Measurements from ENCODE around the gene B3GNT7.

Gene B3GNT7

DNA sequence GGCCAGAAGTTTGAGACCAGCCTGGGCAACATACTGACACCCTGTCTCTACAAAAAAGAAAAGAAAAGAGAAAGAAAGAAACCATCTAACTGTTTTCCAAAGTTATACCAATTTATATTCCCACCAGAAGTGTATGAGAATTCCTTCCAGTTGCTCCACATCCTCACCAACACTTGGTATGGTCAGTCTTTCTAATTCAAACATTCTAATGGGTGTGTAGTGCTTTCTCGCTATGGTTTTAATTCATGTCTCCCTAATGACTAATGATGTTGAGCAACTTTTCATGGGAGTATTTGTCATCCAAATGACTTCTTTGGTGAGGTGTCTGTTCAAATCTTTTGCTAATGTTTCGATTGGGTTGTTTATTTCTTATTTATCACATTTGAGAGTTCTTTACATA, 10.5 kb upstream of the B3GNT7 start:
- no peak overlapping the region for H3K27ac ChIP-seq (ENCODE audit: low read depth, low read length, poor library complexity, severe bottlenecking)
- H3K9ac ChIP-seq (ENCODE audit: low read length) = no peak overlapping the region
- H3K4me3 ChIP-seq (ENCODE audit: low read depth, low read length, poor library complexity, severe bottlenecking) = no peak overlapping the region
- no peak overlapping the region for H2AFZ ChIP-seq (ENCODE audit: low read length)
- peaks cover 3% of the 10 kb centered on the region; the same call in 1 of the 2 replicates for H3K9me3 ChIP-seq (ENCODE audit: low read length)
- H3K36me3 ChIP-seq (ENCODE audit: insufficient read depth, low read length) = no peaks in the 10 kb centered on the region
- H4K20me1 ChIP-seq (ENCODE audit: insufficient read depth, low read length) = no peaks in the 10 kb centered on the region
- H3K4me1 ChIP-seq (ENCODE audit: insufficient read depth, low read length, severe bottlenecking) = no peaks in the 10 kb centered on the region
- TF ChIP-seq, protein P1, sequence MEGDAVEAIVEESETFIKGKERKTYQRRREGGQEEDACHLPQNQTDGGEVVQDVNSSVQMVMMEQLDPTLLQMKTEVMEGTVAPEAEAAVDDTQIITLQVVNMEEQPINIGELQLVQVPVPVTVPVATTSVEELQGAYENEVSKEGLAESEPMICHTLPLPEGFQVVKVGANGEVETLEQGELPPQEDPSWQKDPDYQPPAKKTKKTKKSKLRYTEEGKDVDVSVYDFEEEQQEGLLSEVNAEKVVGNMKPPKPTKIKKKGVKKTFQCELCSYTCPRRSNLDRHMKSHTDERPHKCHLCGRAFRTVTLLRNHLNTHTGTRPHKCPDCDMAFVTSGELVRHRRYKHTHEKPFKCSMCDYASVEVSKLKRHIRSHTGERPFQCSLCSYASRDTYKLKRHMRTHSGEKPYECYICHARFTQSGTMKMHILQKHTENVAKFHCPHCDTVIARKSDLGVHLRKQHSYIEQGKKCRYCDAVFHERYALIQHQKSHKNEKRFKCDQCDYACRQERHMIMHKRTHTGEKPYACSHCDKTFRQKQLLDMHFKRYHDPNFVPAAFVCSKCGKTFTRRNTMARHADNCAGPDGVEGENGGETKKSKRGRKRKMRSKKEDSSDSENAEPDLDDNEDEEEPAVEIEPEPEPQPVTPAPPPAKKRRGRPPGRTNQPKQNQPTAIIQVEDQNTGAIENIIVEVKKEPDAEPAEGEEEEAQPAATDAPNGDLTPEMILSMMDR (IDR thresholded peaks at IDR 0.05; ENCODE audit: low read length) = no peak
- no peak for TF ChIP-seq EZH2 (IDR thresholded peaks at IDR 0.05; ENCODE audit: borderline replicate concordance, low read length)
- peaks cover 16% of the 10 kb centered on the region; the same call in 1 of the 2 replicates for H3K27me3 ChIP-seq (ENCODE audit: insufficient read depth, low read length)
- no peak overlapping the region for H3K4me2 ChIP-seq (ENCODE audit: low read length)
- no peaks in the 10 kb centered on the region for H3F3A ChIP-seq (ENCODE audit: insufficient read depth, low read length)
- no peaks in the 10 kb centered on the region for H3K9me2 ChIP-seq (ENCODE audit: low read depth, low read length)
- no peaks in the 10 kb centered on the region for H3K79me2 ChIP-seq (ENCODE audit: insufficient read depth, low read length)

DNA sequence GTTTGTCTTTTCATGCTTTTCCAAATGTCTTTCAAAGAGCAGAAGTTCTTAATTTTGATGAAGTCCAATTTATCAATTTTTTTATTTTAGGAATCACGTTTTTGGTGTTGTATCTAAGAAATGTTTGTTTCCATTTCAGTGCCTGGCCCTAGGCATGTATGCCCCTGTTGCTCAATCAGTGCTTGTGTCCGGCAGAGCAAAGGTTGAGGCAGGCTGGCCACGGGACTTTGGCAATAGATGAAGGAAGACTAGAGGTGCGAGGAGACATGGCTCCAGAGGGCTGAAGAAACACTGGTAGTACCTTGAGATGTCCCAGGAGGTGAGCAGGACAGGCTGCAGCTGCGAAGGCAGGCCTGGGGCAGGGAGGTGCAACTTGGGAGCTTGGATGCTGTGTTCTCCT, 10.1 kb upstream of the B3GNT7 start:
- Histone ChIP-seq H3F3A (ENCODE audit: insufficient read depth, low read length) (no peaks in the 10 kb centered on the region), H4K20me1 (ENCODE audit: insufficient read depth, low read length) (no peaks in the 10 kb centered on the region), H3K36me3 (ENCODE audit: insufficient read depth, low read length) (no peaks in the 10 kb centered on the region), H2AFZ (ENCODE audit: low read length) (no peak overlapping the region), H3K4me2 (ENCODE audit: low read length) (no peak overlapping the region), H3K4me3 (ENCODE audit: low read depth, low read length, poor library complexity, severe bottlenecking) (no peak overlapping the region), H3K4me1 (ENCODE audit: insufficient read depth, low read length, severe bottlenecking) (no peaks in the 10 kb centered on the region), H3K27me3 (ENCODE audit: insufficient read depth, low read length) (peaks cover 16% of the 10 kb centered on the region; the same call in 1 of the 2 replicates), H3K9me3 (ENCODE audit: low read length) (peaks cover 3% of the 10 kb centered on the region; the same call in 1 of the 2 replicates), H3K27ac (ENCODE audit: low read depth, low read length, poor library complexity, severe bottlenecking) (no peak overlapping the region), H3K9ac (ENCODE audit: low read length) (no peak overlapping the region), H3K79me2 (ENCODE audit: insufficient read depth, low read length) (no peaks in the 10 kb centered on the region), H3K9me2 (ENCODE audit: low read depth, low read length) (no peaks in the 10 kb centered on the region)
- TF ChIP-seq, protein P1 (IDR thresholded peaks at IDR 0.05; ENCODE audit: low read length) = no peak
- no peak for TF ChIP-seq EZH2 (IDR thresholded peaks at IDR 0.05; ENCODE audit: borderline replicate concordance, low read length)

DNA sequence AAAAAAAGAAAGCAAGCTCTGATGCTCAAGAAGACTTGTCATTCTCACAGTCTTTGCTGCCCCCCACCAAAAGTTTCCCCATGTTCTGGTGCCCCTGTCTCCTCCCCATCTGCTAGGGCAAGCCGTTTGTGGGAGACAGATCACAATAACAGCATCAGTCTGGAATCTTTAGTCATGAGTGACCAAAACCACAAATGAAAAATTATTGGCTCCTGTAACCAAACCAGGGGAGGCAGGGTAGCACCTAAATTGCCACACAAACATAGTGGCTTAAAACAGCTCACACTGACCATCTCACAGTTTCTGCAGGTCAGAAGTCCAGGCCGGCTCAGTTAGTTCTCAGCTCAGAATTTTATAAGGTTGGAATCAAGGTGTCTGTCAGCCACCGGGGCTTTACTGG, 9.1 kb upstream of the B3GNT7 start:
- no peaks in the 10 kb centered on the region for H3F3A ChIP-seq (ENCODE audit: insufficient read depth, low read length)
- H4K20me1 ChIP-seq (ENCODE audit: insufficient read depth, low read length) = no peaks in the 10 kb centered on the region
- H3K36me3 ChIP-seq (ENCODE audit: insufficient read depth, low read length) = no peaks in the 10 kb centered on the region
- H3K27ac ChIP-seq (ENCODE audit: low read depth, low read length, poor library complexity, severe bottlenecking) = no peak overlapping the region
- no peaks in the 10 kb centered on the region for H3K79me2 ChIP-seq (ENCODE audit: insufficient read depth, low read length)
- no peaks in the 10 kb centered on the region for H3K9me2 ChIP-seq (ENCODE audit: low read depth, low read length)
- no peak for TF ChIP-seq EZH2 (IDR thresholded peaks at IDR 0.05; ENCODE audit: borderline replicate concordance, low read length)
- TF ChIP-seq, protein P1 (IDR thresholded peaks at IDR 0.05; ENCODE audit: low read length) = no peak
- H3K4me3 ChIP-seq (ENCODE audit: low read depth, low read length, poor library complexity, severe bottlenecking) = no peak overlapping the region
- H3K9ac ChIP-seq (ENCODE audit: low read length) = no peak overlapping the region
- H3K4me1 ChIP-seq (ENCODE audit: insufficient read depth, low read length, severe bottlenecking) = no peaks in the 10 kb centered on the region
- H2AFZ ChIP-seq (ENCODE audit: low read length) = no peak overlapping the region
- peaks cover 15% of the 10 kb centered on the region; the same call in 1 of the 2 replicates for H3K27me3 ChIP-seq (ENCODE audit: insufficient read depth, low read length)
- no peak overlapping the region for H3K4me2 ChIP-seq (ENCODE audit: low read length)
- peaks cover 3% of the 10 kb centered on the region; the same call in 1 of the 2 replicates for H3K9me3 ChIP-seq (ENCODE audit: low read length)
